ENCODE data around the gene CD3D. TPM values are rescaled to one million over a fixed set of nuclear protein-coding genes. Genes with fewer than 3 reads are reported as not detected.

CD3D gene
- total RNA-seq, 2 experiments from 2014 or later: 316 to 325 TPM

DNA sequence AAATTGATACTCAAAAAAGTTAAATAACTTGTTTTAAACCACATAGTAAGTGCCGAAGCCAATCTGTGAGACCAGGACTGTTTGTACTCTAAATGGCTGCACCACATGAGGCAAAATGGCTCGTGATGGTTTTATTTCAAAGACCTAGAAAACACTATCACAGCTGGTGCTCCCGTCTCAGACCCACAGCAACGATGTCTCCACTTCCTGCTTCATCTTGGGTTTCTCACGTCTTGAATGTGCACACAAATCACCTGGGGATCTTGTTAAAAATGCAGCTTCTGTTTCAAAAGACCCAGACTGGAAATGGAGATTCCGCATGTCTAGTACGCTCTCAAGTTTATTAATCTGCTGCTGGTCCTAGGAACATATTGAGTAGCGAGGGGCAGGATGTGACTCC lies 36.8 kb downstream of the CD3D start:
- Mint-ChIP-seq H3K27me3 (no peaks in the 10 kb centered on the region), H3K4me3 (peak overlapping the region; percentile 96), H3K36me3 (ENCODE audit: low read depth) (peaks cover 55% of the 10 kb centered on the region), H3K27ac (peak overlapping the region; percentile 99), H3K4me1 (ENCODE audit: low read depth) (peaks cover 61% of the 10 kb centered on the region), H3K9me3 (peaks cover 2% of the 10 kb centered on the region)
- CTCF ChIA-PET: interaction anchor here (0.6 to 12.3 kb wide), 9 partner anchors 10 to 135 kb away, joined by 3 to 86 read pairs (median 5); partner anchors contain the start of genes MPZL2 and MPZL3
- ATAC-seq (no peak), DNase-seq (peak; percentile 59)
- TF ChIP-seq, protein P1, sequence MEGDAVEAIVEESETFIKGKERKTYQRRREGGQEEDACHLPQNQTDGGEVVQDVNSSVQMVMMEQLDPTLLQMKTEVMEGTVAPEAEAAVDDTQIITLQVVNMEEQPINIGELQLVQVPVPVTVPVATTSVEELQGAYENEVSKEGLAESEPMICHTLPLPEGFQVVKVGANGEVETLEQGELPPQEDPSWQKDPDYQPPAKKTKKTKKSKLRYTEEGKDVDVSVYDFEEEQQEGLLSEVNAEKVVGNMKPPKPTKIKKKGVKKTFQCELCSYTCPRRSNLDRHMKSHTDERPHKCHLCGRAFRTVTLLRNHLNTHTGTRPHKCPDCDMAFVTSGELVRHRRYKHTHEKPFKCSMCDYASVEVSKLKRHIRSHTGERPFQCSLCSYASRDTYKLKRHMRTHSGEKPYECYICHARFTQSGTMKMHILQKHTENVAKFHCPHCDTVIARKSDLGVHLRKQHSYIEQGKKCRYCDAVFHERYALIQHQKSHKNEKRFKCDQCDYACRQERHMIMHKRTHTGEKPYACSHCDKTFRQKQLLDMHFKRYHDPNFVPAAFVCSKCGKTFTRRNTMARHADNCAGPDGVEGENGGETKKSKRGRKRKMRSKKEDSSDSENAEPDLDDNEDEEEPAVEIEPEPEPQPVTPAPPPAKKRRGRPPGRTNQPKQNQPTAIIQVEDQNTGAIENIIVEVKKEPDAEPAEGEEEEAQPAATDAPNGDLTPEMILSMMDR (IDR thresholded peaks at IDR 0.05): no peak
- POLR2A ChIA-PET: interaction anchor here (0.7 to 7.3 kb wide), 18 partner anchors 8 to 136 kb away, joined by 3 to 73 read pairs (median 5); partner anchors contain the start of genes JAML, KMT2A and MPZL3
- intact Hi-C loops (cut with micrococcal nuclease): loop anchor here (2.0 to 5.0 kb wide), 3 partner anchors 39 to 103 kb away; partner anchors contain the start of gene CD3G

DNA sequence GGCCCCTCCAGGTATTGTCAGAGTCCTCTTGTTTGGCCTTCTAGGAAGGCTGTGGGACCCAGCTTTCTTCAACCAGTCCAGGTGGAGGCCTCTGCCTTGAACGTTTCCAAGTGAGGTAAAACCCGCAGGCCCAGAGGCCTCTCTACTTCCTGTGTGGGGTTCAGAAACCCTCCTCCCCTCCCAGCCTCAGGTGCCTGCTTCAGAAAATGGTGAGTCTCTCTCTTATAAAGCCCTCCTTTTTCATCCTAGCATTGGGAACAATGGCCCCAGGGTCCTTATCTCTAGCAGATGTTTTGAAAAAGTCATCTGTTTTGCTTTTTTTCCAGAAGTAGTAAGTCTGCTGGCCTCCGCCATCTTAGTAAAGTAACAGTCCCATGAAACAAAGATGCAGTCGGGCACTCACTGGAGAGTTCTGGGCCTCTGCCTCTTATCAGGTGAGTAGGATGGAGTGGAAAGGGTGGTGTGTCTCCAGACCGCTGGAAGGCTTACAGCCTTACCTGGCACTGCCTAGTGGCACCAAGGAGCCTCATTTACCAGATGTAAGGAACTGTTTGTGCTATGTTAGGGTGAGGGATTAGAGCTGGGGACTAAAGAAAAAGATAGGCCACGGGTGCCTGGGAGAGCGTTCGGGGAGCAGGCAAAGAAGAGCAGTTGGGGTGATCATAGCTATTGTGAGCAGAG lies 37.8 kb downstream of the CD3D start, which contains the start of gene CD3E:
TSS of gene CD3E (plus strand) at position 163 of the 681 bp plus-strand sequence. CDS start at position 386, 223 bp downstream.
- intact Hi-C loops (cut with micrococcal nuclease): loop anchor here (2.0 to 5.0 kb wide), 3 partner anchors 40 to 102 kb away; partner anchors contain the start of gene CD3G
- H3K36me3 Mint-ChIP-seq (ENCODE audit: low read depth): peaks cover 47% of the 10 kb centered on the region
- H3K27ac Mint-ChIP-seq: peak within 1 kb of the TSS; percentile 99
- peaks cover 54% of the 10 kb centered on the region for H3K4me1 Mint-ChIP-seq (ENCODE audit: low read depth)
- peak within 1 kb of the TSS; percentile 96 for H3K4me3 Mint-ChIP-seq
- ATAC-seq: peak; percentile 77
- no peaks in the 10 kb centered on the region for H3K27me3 Mint-ChIP-seq
- TF ChIP-seq, protein P1 (IDR thresholded peaks at IDR 0.05): no peak
- POLR2A ChIA-PET: interaction anchor here (0.5 to 7.3 kb wide), 26 partner anchors 9 to 267 kb away, joined by 3 to 73 read pairs (median 4); partner anchors contain the start of genes ARCN1, JAML, KMT2A and MPZL3
- DNase-seq: peak; percentile 88
- H3K9me3 Mint-ChIP-seq: no peaks in the 10 kb centered on the region
- CTCF ChIA-PET: interaction anchor here (0.8 to 12.3 kb wide), 18 partner anchors 9 to 159 kb away, joined by 3 to 86 read pairs (median 4); partner anchors contain the start of genes JAML, MPZL2 and MPZL3

DNA sequence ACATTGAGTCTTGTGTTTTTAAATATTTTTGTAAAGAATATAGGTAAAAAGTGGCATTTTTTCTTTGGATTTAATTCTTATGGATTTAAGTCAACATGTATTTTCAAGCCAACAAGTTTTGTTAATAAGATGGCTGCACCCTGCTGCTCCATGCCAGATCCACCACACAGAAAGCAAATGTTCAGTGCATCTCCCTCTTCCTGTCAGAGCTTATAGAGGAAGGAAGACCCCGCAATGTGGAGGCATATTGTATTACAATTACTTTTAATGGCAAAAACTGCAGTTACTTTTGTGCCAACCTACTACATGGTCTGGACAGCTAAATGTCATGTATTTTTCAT lies 38.3 kb downstream of the CD3D start:
- Mint-ChIP-seq H3K27me3 (no peaks in the 10 kb centered on the region), H3K27ac (peak overlapping the region; percentile 99), H3K9me3 (no peaks in the 10 kb centered on the region), H3K36me3 (ENCODE audit: low read depth) (peaks cover 42% of the 10 kb centered on the region), H3K4me1 (ENCODE audit: low read depth) (peaks cover 50% of the 10 kb centered on the region), H3K4me3 (peak overlapping the region; percentile 96)
- TF ChIP-seq, protein P1 (IDR thresholded peaks at IDR 0.05): no peak
- intact Hi-C loops (cut with micrococcal nuclease): loop anchor here (2.0 kb wide), 1 partner anchor 41 kb away; the partner anchor contains the start of gene CD3G
- ATAC-seq (peak; percentile 65), DNase-seq (no peak)
- ChIA-PET CTCF (interaction anchor here (0.8 to 12.3 kb wide), 18 partner anchors 9 to 158 kb away, joined by 3 to 86 read pairs (median 4); partner anchors contain the start of genes JAML and MPZL2), POLR2A (interaction anchor here (0.5 to 7.3 kb wide), 18 partner anchors 8 to 131 kb away, joined by 3 to 73 read pairs (median 4); partner anchors contain the start of genes JAML, KMT2A and UBE4A)

DNA sequence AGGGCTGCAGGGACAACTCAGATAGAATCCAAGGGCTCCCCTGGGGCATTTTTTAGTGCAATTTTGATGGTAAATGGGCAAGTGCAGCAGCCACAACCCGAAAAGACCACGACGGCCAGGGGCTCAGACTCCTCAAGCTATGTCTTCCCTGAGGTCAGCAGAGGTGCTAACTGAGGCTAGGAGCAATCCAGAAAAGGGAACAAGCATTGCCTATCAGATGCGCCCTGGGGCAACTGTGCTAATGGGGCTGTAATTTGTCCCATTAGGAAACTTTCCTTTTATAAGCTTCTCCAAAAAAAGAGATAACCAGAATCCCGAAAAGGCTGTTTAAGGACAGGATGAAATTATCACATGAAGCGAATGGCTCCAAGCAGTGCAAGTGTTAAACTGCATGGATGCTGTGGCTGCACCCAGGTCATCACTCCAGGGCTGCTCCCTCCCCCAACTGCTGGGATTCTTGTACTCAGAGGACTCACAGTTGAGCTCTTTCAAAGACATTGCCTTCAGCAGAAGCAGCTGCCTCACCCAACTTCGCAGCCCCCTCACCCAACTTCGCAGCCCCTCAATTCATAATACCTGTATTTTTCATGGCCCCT lies 40.8 kb downstream of the CD3D start:
- peaks cover 26% of the 10 kb centered on the region for H3K4me1 Mint-ChIP-seq (ENCODE audit: low read depth)
- ChIA-PET POLR2A (interaction anchor here (1.1 to 2.0 kb wide), 6 partner anchors 10 to 103 kb away, joined by 3 to 7 read pairs (median 4); partner anchors contain the start of gene UBE4A), CTCF (interaction anchor here (1.1 to 12.3 kb wide), 8 partner anchors 10 to 130 kb away, joined by 3 to 86 read pairs (median 6); partner anchors contain the start of genes MPZL2 and UBE4A)
- H3K27me3 Mint-ChIP-seq: no peaks in the 10 kb centered on the region
- DNase-seq (no peak), ATAC-seq (no peak)
- H3K36me3 Mint-ChIP-seq (ENCODE audit: low read depth): peaks cover 17% of the 10 kb centered on the region
- no peaks in the 10 kb centered on the region for H3K9me3 Mint-ChIP-seq
- intact Hi-C loops (cut with micrococcal nuclease): no loop called here
- H3K4me3 Mint-ChIP-seq: no peak overlapping the region
- H3K27ac Mint-ChIP-seq: peak overlapping the region; percentile 31
- TF ChIP-seq, protein P1 (IDR thresholded peaks at IDR 0.05): no peak
